GM23248 (cell line): Measurements from ENCODE around the gene MGAT5. TPM values are rescaled to one million over a fixed set of nuclear protein-coding genes. Genes with fewer than 3 reads are reported as not detected.
A peak's percentile ranks its signal among the peaks of the same experiment; 100 is the strongest.

Experiments used
- DNase-seq: peaks from one replicate; pipeline ENCODE4 v3.0.0-alpha.2; 2015
- H2AFZ ChIP-seq: fragments of 200-600 bp; sonication (generic); 2 replicates; pipeline ENCODE4 v1.6.1; 2016; ENCODE audit warnings: antibody characterized with exemption
- H3F3A ChIP-seq: fragments of 200-600 bp; sonication (generic); 2 replicates; pipeline ENCODE4 v1.6.1; 2016; ENCODE audit warnings: mild to moderate bottlenecking, antibody characterized with exemption, mixed run types; ENCODE audit not compliant: insufficient read depth
- H3K27ac ChIP-seq: fragments of 200-600 bp; sonication (generic); 2 replicates; pipeline ENCODE4 v1.5.1; 2016; ENCODE audit warnings: mild to moderate bottlenecking
- H3K27me3 ChIP-seq: fragments of 200-600 bp; sonication (generic); replicated peaks from 2 replicates; pipeline ENCODE4 v1.6.1; 2016; ENCODE audit warnings: mild to moderate bottlenecking; ENCODE audit not compliant: insufficient read depth
- H3K36me3 ChIP-seq: fragments of 200-600 bp; sonication (generic); 2 replicates; pipeline ENCODE4 v1.6.1; 2016; ENCODE audit warnings: low read depth, mild to moderate bottlenecking
- H3K4me1 ChIP-seq: fragments of 200-600 bp; sonication (generic); 2 replicates; pipeline ENCODE4 v1.6.1; 2016; ENCODE audit warnings: mild to moderate bottlenecking; ENCODE audit not compliant: insufficient read depth
- H3K4me2 ChIP-seq: fragments of 200-600 bp; sonication (generic); one replicate; pipeline ENCODE4 v1.6.1; 2016; ENCODE audit warnings: mild to moderate bottlenecking; ENCODE audit not compliant: unreplicated experiment
- H3K4me3 ChIP-seq: fragments of 200-600 bp; sonication (generic); 2 replicates; pipeline ENCODE4 v1.5.1; 2016; ENCODE audit warnings: mild to moderate bottlenecking
- H3K79me2 ChIP-seq: fragments of 200-600 bp; sonication (generic); 2 replicates; pipeline ENCODE4 v1.6.1; 2016; ENCODE audit warnings: mild to moderate bottlenecking; ENCODE audit not compliant: insufficient read depth
- H3K9ac ChIP-seq: fragments of 200-600 bp; sonication (generic); 2 replicates; pipeline ENCODE4 v1.6.1; 2016; ENCODE audit warnings: mild to moderate bottlenecking
- H3K9me2 ChIP-seq: fragments of 200-600 bp; sonication (generic); 2 replicates; pipeline ENCODE4 v1.6.1; 2016; ENCODE audit warnings: mixed run types, mild to moderate bottlenecking, moderate library complexity; ENCODE audit not compliant: insufficient read depth
- H3K9me3 ChIP-seq: fragments of 200-600 bp; sonication (generic); one replicate; pipeline ENCODE4 v1.6.1; 2017; ENCODE audit warnings: low read depth
- H4K20me1 ChIP-seq: fragments of 200-600 bp; sonication (generic); 2 replicates; pipeline ENCODE4 v1.6.0; 2016; ENCODE audit not compliant: insufficient read depth
- EZH2 ChIP-seq: fragments of 200-600 bp; sonication (generic); IDR thresholded peaks from 2 replicates; pipeline ENCODE4 v1.6.1; 2018; ENCODE audit warnings: antibody characterized with exemption, mild to moderate bottlenecking; ENCODE audit not compliant: insufficient read depth, poor library complexity, severe bottlenecking
- EZH2phosphoT487 ChIP-seq: fragments of 200-600 bp; sonication (generic); IDR thresholded peaks from 2 replicates; pipeline ENCODE4 v1.6.1; 2018; ENCODE audit warnings: antibody characterized with exemption, moderate library complexity, mild to moderate bottlenecking, low read depth; ENCODE audit not compliant: insufficient read depth
- WGBS, 2 experiments: methylation state at CpG; one replicate each; pipeline ENCODE4 v1.1.6; 2015 to 2017; ENCODE audit warnings: low lambda C conversion rate in 2 of 2, low coverage in 1 of 2; ENCODE audit errors: missing lambda C conversion rate in 2 of 2; 5-methylcytosine and 5-hydroxymethylcytosine counted together
- in situ Hi-C: fragments of 300-500 bp; cut with MboI; formaldehyde crosslinking; loops from 2 replicates; pipeline ENCODE4 v1.15.0; 2020
- polyA plus RNA-seq: library from polyadenylated mRNA; unstranded; fragments of >200 nt; fragmentation: Nextera tagmentation; extraction: Ambion mirVana; gene quantifications from 2 replicates; pipeline ENCODE4 v1.2.1, GENCODE V29; 2016
- total RNA-seq: library from RNA; depleted of rRNA; stranded (reverse); fragments of >200 nt; shearing (Covaris generic); gene quantifications from 2 replicates; pipeline ENCODE4 v1.2.3, GENCODE V29; 2014; rRNA removed

The MGAT5 gene, protein sequence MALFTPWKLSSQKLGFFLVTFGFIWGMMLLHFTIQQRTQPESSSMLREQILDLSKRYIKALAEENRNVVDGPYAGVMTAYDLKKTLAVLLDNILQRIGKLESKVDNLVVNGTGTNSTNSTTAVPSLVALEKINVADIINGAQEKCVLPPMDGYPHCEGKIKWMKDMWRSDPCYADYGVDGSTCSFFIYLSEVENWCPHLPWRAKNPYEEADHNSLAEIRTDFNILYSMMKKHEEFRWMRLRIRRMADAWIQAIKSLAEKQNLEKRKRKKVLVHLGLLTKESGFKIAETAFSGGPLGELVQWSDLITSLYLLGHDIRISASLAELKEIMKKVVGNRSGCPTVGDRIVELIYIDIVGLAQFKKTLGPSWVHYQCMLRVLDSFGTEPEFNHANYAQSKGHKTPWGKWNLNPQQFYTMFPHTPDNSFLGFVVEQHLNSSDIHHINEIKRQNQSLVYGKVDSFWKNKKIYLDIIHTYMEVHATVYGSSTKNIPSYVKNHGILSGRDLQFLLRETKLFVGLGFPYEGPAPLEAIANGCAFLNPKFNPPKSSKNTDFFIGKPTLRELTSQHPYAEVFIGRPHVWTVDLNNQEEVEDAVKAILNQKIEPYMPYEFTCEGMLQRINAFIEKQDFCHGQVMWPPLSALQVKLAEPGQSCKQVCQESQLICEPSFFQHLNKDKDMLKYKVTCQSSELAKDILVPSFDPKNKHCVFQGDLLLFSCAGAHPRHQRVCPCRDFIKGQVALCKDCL
- total RNA-seq = 15.9 and 23.1 TPM in 2 replicates
- polyA plus RNA-seq = 1.8 and 4.9 TPM in 2 replicates

DNA sequence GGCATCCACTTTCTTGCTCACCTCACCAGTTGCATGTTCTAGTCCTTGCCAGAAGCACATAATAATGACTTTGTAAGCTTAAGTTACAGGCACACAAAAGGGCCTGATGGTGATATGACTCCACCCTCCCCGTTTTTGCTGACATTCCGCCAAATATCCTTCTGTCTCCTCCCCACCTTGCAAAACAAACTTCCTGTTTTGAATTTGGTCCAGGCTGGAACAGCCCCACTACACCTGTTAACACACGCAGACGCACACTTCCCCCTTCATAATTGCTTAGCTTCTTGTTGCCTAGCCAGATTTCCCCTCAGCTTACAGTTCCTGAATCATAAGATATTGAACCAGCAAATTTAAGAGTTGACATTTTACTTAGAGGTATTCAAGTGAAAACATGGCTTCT lies at the start of gene MGAT5:
MGAT5 (plus strand) TSS at position 269 of the 400 bp plus-strand sequence. CDS start 332 bp downstream, outside the sequence.
- WGBS, 2 experiments = 78 to 87% methylated on average over 4 of the region's 4 CpGs
- H3K9ac ChIP-seq = no peak within 1 kb of the TSS
- no peaks in the 10 kb centered on the region for H3K36me3 ChIP-seq
- H3K79me2 ChIP-seq = 0 out of 2 replicates have a peak, but pooled peaks cover 4% of the 10 kb centered on the region
- H3F3A ChIP-seq = peaks cover 7% of the 10 kb centered on the region; the same call in 1 of the 2 replicates
- H3K4me1 ChIP-seq = no peaks in the 10 kb centered on the region; the same call in 1 of the 2 replicates
- H3K9me2 ChIP-seq = no peaks in the 10 kb centered on the region
- H2AFZ ChIP-seq = no peak within 1 kb of the TSS
- H3K27ac ChIP-seq = no peak within 1 kb of the TSS
- TF ChIP-seq EZH2phosphoT487 = no peak
- TF ChIP-seq EZH2 = no peak
- no peak within 1 kb of the TSS for H3K4me3 ChIP-seq
- H3K9me3 ChIP-seq = no peaks in the 10 kb centered on the region
- in situ Hi-C loops = no loop called here
- no peaks in the 10 kb centered on the region for H3K27me3 ChIP-seq
- DNase-seq = no peak
- no peak within 1 kb of the TSS for H3K4me2 ChIP-seq
- H4K20me1 ChIP-seq = no peaks in the 10 kb centered on the region

DNA sequence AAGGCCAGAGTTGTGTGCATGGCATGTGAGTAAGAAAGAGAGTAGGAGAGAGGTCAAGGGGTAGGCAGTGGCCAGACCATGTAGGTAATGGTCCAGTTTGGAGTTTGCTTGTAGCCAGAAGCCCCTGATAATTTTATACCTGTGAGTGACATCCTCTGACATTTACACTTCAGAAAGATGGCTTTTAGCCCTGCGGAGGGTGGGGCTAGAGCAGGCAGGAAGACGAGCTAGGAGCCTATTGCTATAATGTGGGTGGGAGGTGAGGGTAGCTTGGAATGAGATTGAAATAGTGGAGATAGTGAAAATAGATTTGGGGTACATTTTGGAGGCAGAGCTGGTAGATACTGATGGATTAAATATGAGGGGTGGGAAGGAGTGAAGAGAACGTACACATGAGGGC lies 48.8 kb upstream of the MGAT5 start:
- WGBS, 2 experiments = 93% methylated on average over 3 of the region's 3 CpGs
- Histone ChIP-seq H2AFZ (no peak overlapping the region), H4K20me1 (no peaks in the 10 kb centered on the region), H3K9me3 (no peaks in the 10 kb centered on the region), H3K9ac (no peak overlapping the region), H3K27ac (no peak overlapping the region), H3K4me1 (peaks cover 26% of the 10 kb centered on the region), H3K9me2 (no peaks in the 10 kb centered on the region), H3F3A (peaks cover 17% of the 10 kb centered on the region), H3K36me3 (no peaks in the 10 kb centered on the region), H3K4me3 (no peak overlapping the region), H3K27me3 (no peaks in the 10 kb centered on the region), H3K4me2 (no peak overlapping the region), H3K79me2 (peaks cover 12% of the 10 kb centered on the region; the same call in 1 of the 2 replicates)
- TF ChIP-seq EZH2 = no peak
- no peak for TF ChIP-seq EZH2phosphoT487
- in situ Hi-C loops = no loop called here
- no peak for DNase-seq

DNA sequence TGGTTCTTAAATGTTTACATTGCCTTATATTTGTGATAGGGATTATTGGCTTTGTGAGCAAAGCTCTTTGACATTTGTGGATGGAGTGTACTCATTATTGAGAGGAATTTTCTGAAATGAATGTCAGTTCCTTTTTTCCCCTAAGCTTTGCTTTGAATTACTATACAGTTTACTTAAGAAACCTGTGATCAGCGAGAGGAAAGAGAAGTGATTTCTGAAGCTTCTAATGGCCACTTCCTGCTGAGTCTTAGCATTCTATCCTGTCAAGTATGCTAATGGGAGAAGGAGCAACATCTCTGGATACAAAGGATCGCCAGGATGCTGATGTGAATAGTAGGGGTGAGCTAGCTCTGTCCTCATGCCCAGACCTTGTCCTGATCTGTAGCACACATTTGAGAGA lies 47.8 kb upstream of the MGAT5 start:
- 0 out of 2 replicates have a peak, but pooled peaks cover 3% of the 10 kb centered on the region for H3K79me2 ChIP-seq
- H3K27ac ChIP-seq = no peak overlapping the region
- H3K4me3 ChIP-seq = no peak overlapping the region
- H3K4me2 ChIP-seq = no peak overlapping the region
- no peaks in the 10 kb centered on the region for H3K36me3 ChIP-seq
- H2AFZ ChIP-seq = no peak overlapping the region
- in situ Hi-C loops = no loop called here
- no peak for DNase-seq
- H4K20me1 ChIP-seq = no peaks in the 10 kb centered on the region
- peaks cover 17% of the 10 kb centered on the region for H3F3A ChIP-seq
- H3K9me2 ChIP-seq = no peaks in the 10 kb centered on the region
- H3K9me3 ChIP-seq = no peaks in the 10 kb centered on the region
- H3K9ac ChIP-seq = no peak overlapping the region
- TF ChIP-seq EZH2phosphoT487 (no peak), EZH2 (no peak)
- 92 to 96% methylated on average over 2 of the region's 2 CpGs for WGBS, 2 experiments
- peaks cover 26% of the 10 kb centered on the region for H3K4me1 ChIP-seq
- no peaks in the 10 kb centered on the region for H3K27me3 ChIP-seq

DNA sequence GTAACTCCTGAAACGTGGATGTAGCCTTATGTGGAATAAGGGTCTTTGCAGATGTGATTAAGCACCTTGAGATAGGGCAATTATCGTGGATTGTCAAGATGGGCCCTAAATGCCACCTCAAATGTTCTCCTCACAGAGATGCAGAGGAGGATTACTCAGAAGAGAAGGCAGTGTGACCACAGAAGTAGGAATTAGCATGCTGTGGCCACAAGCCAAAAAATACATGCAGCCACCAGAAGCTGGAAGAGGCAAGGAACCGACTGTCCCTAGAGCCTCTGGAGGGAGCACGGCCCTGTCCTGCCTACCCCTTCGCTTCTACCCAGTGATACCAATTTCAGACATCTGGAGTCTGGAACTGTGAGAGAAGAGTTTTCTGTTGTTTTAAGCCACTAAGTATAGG lies 47.3 kb upstream of the MGAT5 start:
- Histone ChIP-seq H3K27me3 (no peaks in the 10 kb centered on the region), H3K4me2 (no peak overlapping the region), H3K4me3 (no peak overlapping the region), H3F3A (peaks cover 17% of the 10 kb centered on the region), H3K36me3 (no peaks in the 10 kb centered on the region), H3K79me2 (no peaks in the 10 kb centered on the region), H3K27ac (no peak overlapping the region), H3K9me3 (no peaks in the 10 kb centered on the region), H4K20me1 (no peaks in the 10 kb centered on the region), H3K4me1 (peaks cover 26% of the 10 kb centered on the region), H3K9ac (no peak overlapping the region), H2AFZ (no peak overlapping the region), H3K9me2 (no peaks in the 10 kb centered on the region)
- 79 to 80% methylated on average over 5 of the region's 5 CpGs for WGBS, 2 experiments
- in situ Hi-C loops = no loop called here
- peak; percentile 78 for DNase-seq
- TF ChIP-seq EZH2phosphoT487 (no peak), EZH2 (no peak)
